ENCODE data around the gene JADE1.

Gene JADE1

DNA sequence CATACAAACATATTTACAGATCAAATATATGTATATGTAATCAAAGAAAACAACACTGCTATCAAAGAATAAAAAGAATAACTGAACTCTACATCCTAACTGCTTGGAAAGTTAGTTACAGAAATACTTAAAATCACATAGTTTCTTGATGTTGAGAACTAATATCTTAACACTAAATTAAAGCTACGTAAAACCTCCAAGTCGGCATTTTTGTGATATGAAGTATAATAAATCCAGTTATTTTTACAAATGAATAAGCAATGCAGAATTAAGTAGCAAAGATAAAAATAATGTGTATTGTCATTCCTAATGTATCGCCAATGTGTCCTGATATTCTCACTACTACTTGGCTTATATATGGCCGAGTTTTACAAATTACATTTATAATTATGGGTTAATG is 68.4 kb downstream of the JADE1 start:
- no peak for DNase-seq (ENCODE audit: low read depth)

DNA sequence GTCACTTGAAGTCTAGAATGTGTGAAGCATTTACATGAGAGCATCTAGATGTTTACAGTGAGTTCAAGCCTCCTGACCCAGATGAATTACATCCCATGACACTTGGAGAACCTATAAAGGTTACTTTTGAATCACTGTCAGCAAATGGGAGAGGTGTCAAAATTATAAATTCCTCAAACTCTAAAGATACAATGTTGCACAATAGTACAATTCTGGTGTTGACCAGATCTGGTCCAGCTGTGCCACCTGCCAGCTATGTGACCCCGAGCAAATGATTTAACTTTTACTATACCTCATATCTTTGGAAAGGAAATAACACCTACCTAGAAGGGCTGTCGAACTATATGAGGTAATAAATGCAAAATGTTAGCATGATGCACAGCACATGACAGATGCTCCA is 69.8 kb downstream of the JADE1 start:
- DNase-seq (ENCODE audit: low read depth), result no peak

GRCh38 chr4:128879971-128880370 is 70.5 kb downstream of the JADE1 start:
- no peak for DNase-seq (ENCODE audit: low read depth)

GRCh38 chr4:128880662-128881061 is 71.2 kb downstream of the JADE1 start:
- no peak for DNase-seq (ENCODE audit: low read depth)

DNA sequence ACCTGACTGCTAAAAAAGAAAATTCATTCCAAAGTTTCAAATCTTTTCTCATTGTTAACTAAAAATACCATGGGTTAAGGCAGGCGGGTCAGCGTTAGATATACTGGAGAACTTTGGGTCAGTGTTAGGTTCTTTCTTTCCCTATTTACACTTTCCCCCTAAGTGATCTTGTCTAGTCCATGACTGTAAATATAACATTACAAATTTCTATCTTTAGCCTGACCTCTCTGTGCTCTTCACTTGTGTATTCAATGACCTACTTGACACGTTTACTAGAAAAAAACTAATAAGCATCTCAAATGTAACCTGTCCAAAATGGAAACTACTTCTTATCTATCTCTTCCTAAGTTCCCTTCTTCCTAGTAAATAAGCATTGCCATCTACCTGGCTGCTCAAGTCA is 95.3 kb downstream of the JADE1 start:
- no peak for DNase-seq (ENCODE audit: low read depth)

- DNase-seq (ENCODE audit: low read depth), result no peak
Measured at GRCh38 chr4:128906581-128906980, 97.1 kb downstream of the JADE1 start.

GRCh38 chr4:128907981-128908380 is 98.5 kb downstream of the JADE1 start:
- no peak for DNase-seq (ENCODE audit: low read depth)

- no peak for DNase-seq (ENCODE audit: low read depth)
Measured at GRCh38 chr4:128908735-128909134, 99.2 kb downstream of the JADE1 start.

DNA sequence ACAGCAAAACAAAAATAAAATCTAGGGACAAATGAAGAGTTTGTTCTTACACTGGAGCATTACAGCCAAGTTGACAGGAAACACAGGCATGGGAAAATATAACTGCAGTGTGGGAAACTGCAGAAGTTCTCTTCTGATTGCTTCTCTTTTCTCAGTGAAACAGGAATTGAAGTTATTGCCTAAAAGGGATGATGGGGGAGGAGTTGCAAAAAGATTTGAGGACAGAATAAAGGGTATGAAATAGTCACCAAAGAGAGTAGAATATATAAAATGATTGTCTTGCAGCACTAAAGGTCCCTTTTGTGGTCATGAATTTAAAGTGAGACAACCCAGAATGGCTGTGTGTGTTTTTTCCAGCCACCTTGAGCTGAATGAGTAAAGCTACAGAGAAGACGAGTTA is 103.7 kb downstream of the JADE1 start:
- DNase-seq (ENCODE audit: low read depth), result no peak

DNA sequence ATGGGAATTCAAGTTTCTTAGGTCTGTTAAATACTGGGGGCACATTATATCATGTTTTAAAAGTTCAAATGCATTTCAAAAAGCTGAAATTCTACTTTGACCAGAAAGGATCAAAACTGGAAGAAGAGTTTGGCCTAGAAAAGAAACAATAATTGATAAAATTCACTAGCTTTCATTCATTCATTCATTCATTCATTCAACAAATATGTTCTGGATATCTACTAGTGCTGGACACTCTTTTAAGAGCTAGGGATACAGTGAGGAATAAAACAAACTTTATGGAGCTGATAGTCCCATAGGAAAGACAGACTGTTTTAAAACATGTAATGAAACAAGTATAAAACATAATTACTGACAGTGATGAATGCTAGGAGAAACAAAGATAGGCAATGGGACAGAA is 106.0 kb downstream of the JADE1 start:
- no peak for DNase-seq (ENCODE audit: low read depth)

DNA sequence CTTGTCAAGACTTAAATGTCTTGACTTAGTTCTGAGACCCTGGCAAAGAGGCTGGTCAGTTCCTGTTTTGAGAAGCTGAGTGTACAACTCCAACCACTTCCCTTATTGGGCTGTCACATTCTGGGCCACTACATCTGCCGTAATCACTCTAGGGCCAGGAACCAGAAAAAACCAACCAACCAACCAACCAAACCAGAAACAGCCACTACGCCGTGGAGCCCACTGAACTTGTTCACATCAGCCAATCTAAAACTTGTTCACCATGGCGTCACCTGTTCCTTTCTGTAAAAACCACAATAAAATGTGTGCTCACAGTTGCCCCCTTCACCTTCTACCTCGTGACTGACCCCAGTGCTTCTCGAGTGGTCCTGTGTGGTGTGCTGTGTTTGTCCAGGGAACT is 107.3 kb downstream of the JADE1 start:
- DNase-seq (ENCODE audit: low read depth), result no peak

DNA sequence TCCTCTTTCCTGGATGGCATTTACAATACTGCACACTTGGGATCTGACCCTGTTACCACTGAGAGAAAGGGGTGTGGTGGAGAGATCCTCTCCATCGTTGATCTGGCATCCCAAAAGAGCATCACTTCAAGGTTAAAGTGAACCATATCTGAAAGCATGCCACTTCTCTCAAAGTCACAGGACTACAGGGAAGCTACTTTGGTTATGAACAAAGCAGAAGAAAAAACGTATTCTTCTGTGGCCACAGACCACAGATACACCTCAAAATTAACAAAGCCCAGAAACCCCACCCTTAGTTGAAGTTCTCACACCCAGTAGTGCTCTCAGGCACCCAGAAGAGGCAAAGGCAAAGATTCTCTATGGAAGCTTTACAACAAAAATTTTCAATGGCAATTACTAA is 108.3 kb downstream of the JADE1 start:
- no peak for DNase-seq (ENCODE audit: low read depth)

GRCh38 chr4:128921954-128922353 is 112.5 kb downstream of the JADE1 start:
- DNase-seq (ENCODE audit: low read depth), result no peak
